ENCODE data around the gene C4orf50. TPM values are rescaled to one million over a fixed set of nuclear protein-coding genes. Genes with fewer than 3 reads are reported as not detected.

The C4orf50 gene
- total and polyA plus RNA-seq, 7 donors: not detected

GRCh38 chr4:5979981-5980380 lies 38.2 kb downstream of the C4orf50 start:
- no peak overlapping the region for H3K27ac ChIP-seq
- peaks cover 4% of the 10 kb centered on the region for H3K9me3 ChIP-seq
- no peak for TF ChIP-seq CTCF (IDR thresholded peaks at IDR 0.05)
- intact Hi-C loops (cut with DNase I): loop anchor here in 1 of 2 donors (10.0 kb wide), 1 partner anchor 155 kb away; no protein-coding TSS in a partner anchor
- no peaks in the 10 kb centered on the region for H3K36me3 ChIP-seq (ENCODE audit: insufficient read depth in 1 of 2, low read depth in 1 of 2)
- DNase-seq (no peak), ATAC-seq (no peak)
- no peak overlapping the region for H3K4me3 ChIP-seq
- no peaks in the 10 kb centered on the region for H3K4me1 ChIP-seq
- peaks cover 0 to 35% (median 0%) of the 10 kb centered on the region in 3 donors for H3K27me3 ChIP-seq (ENCODE audit: insufficient read depth in 3 of 3, low read length in 2 of 3)
- 18% methylated on average over 11 of the region's 11 CpGs for WGBS, 3 donors

- intact Hi-C loops (cut with DNase I): loop anchor here in 1 of 2 donors (10.0 kb wide), 1 partner anchor 152 kb away; no protein-coding TSS in a partner anchor
- 56 to 65% (median 63%) methylated on average over 9 of the region's 9 CpGs for WGBS, 3 donors
- H3K36me3 ChIP-seq (ENCODE audit: insufficient read depth in 1 of 2, low read depth in 1 of 2): no peaks in the 10 kb centered on the region
- TF ChIP-seq CTCF (IDR thresholded peaks at IDR 0.05): no peak
- no peak overlapping the region for H3K27ac ChIP-seq
- H3K4me1 ChIP-seq: no peaks in the 10 kb centered on the region
- H3K27me3 ChIP-seq (ENCODE audit: insufficient read depth in 3 of 3, low read length in 2 of 3): peaks cover 0 to 46% (median 3%) of the 10 kb centered on the region in 3 donors
- DNase-seq (no peak), ATAC-seq (no peak)
- H3K4me3 ChIP-seq: no peak overlapping the region
- no peaks in the 10 kb centered on the region for H3K9me3 ChIP-seq
Measured at GRCh38 chr4:5976921-5977320, 41.3 kb downstream of the C4orf50 start.

GRCh38 chr4:5976431-5976830 lies 41.8 kb downstream of the C4orf50 start:
- Histone ChIP-seq H3K4me3 (no peak overlapping the region), H3K9me3 (no peaks in the 10 kb centered on the region), H3K27ac (no peak overlapping the region), H3K4me1 (no peaks in the 10 kb centered on the region), H3K36me3 (ENCODE audit: insufficient read depth in 1 of 2, low read depth in 1 of 2) (no peaks in the 10 kb centered on the region), H3K27me3 (ENCODE audit: insufficient read depth in 3 of 3, low read length in 2 of 3) (peaks cover 0 to 45% (median 3%) of the 10 kb centered on the region in 3 donors)
- TF ChIP-seq CTCF (IDR thresholded peaks at IDR 0.05): no peak
- no peak for DNase-seq
- ATAC-seq: no peak
- 51 to 73% (median 57%) methylated on average over 5 to 6 of the region's 6 CpGs for WGBS, 3 donors
- intact Hi-C loops (cut with DNase I): loop anchor here in 1 of 2 donors (10.0 kb wide), 1 partner anchor 152 kb away; no protein-coding TSS in a partner anchor

- no peak for TF ChIP-seq CTCF (IDR thresholded peaks at IDR 0.05)
- no peak overlapping the region for H3K4me3 ChIP-seq
- no peak overlapping the region for H3K27ac ChIP-seq
- ATAC-seq (no peak), DNase-seq (no peak)
- 53 to 63% (median 58%) methylated on average over 15 of the region's 15 CpGs for WGBS, 3 donors
- no peaks in the 10 kb centered on the region for H3K9me3 ChIP-seq
- intact Hi-C loops (cut with DNase I): loop anchor here in 1 of 2 donors (10.0 kb wide), 1 partner anchor 150 kb away; no protein-coding TSS in a partner anchor
- H3K4me1 ChIP-seq: no peaks in the 10 kb centered on the region
- H3K27me3 ChIP-seq (ENCODE audit: insufficient read depth in 3 of 3, low read length in 2 of 3): peaks cover 0 to 36% (median 6%) of the 10 kb centered on the region in 3 donors
- no peaks in the 10 kb centered on the region for H3K36me3 ChIP-seq (ENCODE audit: insufficient read depth in 1 of 2, low read depth in 1 of 2)
Measured at GRCh38 chr4:5974321-5974720, 43.9 kb downstream of the C4orf50 start.
